Ishikawa (cell line): ENCODE data around the gene ANKMY1.

ENCODE experiments used
- CEBPB ChIP-seq: IDR thresholded peaks from 2 replicates; pipeline ENCODE4 v1.6.1; 2012
- CREB1 ChIP-seq: IDR thresholded peaks from 2 replicates; pipeline ENCODE4 v1.6.1; 2012; ENCODE audit warnings: low read depth
- EGR1 ChIP-seq: IDR thresholded peaks from 2 replicates; pipeline ENCODE4 v1.6.1; 2012
- EP300 ChIP-seq: IDR thresholded peaks from 2 replicates; pipeline ENCODE4 v1.6.1; 2012; ENCODE audit warnings: borderline replicate concordance
- FOXM1 ChIP-seq: IDR thresholded peaks from 2 replicates; pipeline ENCODE4 v1.6.1; 2012; ENCODE audit warnings: low read depth, borderline replicate concordance
- NFIC ChIP-seq: IDR thresholded peaks from 2 replicates; pipeline ENCODE4 v1.6.1; 2012
- RAD21 ChIP-seq: IDR thresholded peaks from 2 replicates; pipeline ENCODE4 v1.6.1; 2012; ENCODE audit warnings: low read depth
- REST ChIP-seq: IDR thresholded peaks from 2 replicates; pipeline ENCODE4 v1.6.1; 2012; ENCODE audit warnings: low read depth, mild to moderate bottlenecking
- TAF1 ChIP-seq: IDR thresholded peaks from 2 replicates; pipeline ENCODE4 v1.6.1; 2012; ENCODE audit warnings: low read depth, mild to moderate bottlenecking
- TCF12 ChIP-seq: IDR thresholded peaks from 2 replicates; pipeline ENCODE4 v1.6.1; 2012; ENCODE audit warnings: low read depth
- TEAD4 ChIP-seq: IDR thresholded peaks from 2 replicates; pipeline ENCODE4 v1.6.1; 2012
- USF1 ChIP-seq: IDR thresholded peaks from 2 replicates; pipeline ENCODE4 v1.6.1; 2012
- YY1 ChIP-seq: IDR thresholded peaks from 2 replicates; pipeline ENCODE4 v1.6.1; 2012; ENCODE audit warnings: low read depth
- ZBTB7A ChIP-seq: IDR thresholded peaks from 2 replicates; pipeline ENCODE4 v1.6.1; 2012; ENCODE audit warnings: low read depth
- TF ChIP-seq, protein P1 (sequence below): IDR thresholded peaks from 2 replicates; pipeline ENCODE4 v1.6.1; 2012

Gene ANKMY1

GRCh38 chr2:240586919-240587800 is 29.4 kb upstream of the ANKMY1 start:
- TF ChIP-seq YY1 (no peak), USF1 (peak; percentile 55; the same call in 1 of the 2 replicates)
- TF ChIP-seq, protein P1, sequence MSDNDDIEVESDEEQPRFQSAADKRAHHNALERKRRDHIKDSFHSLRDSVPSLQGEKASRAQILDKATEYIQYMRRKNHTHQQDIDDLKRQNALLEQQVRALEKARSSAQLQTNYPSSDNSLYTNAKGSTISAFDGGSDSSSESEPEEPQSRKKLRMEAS: peak; percentile 44; the same call in 1 of the 2 replicates

- TF ChIP-seq RAD21: no peak
- peak; percentile 23; the same call in 1 of the 2 replicates for TF ChIP-seq ZBTB7A
- TF ChIP-seq EGR1: 0 out of 2 replicates have a peak, but pooled peaks have one; percentile 40
- no peak for TF ChIP-seq FOXM1
- no peak; the same call in 1 of the 2 replicates for TF ChIP-seq NFIC
- TF ChIP-seq TAF1: peak; percentile 87
- TF ChIP-seq CEBPB: no peak
- TF ChIP-seq USF1: peak; percentile 96
- TF ChIP-seq TEAD4: 0 out of 2 replicates have a peak, but pooled peaks have one; percentile 7
- peak; percentile 74 for TF ChIP-seq TCF12
- TF ChIP-seq REST: 0 out of 2 replicates have a peak, but pooled peaks have one; percentile 6
- 0 out of 2 replicates have a peak, but pooled peaks have one; percentile 9 for TF ChIP-seq EP300
- peak; percentile 74 for TF ChIP-seq YY1
- TF ChIP-seq CREB1: peak; percentile 71; the same call in 1 of the 2 replicates
- TF ChIP-seq, protein P1: peak; percentile 76
Measured at GRCh38 chr2:240586198-240586918, 28.6 kb upstream of the ANKMY1 start, which contains the start of gene CAPN10. TSS of gene CAPN10 (plus strand) at chr2:240586734. CDS start at chr2:240586912, 178 bp downstream.

- no peak for TF ChIP-seq CEBPB
- no peak for TF ChIP-seq REST
- no peak for TF ChIP-seq CREB1
- no peak for TF ChIP-seq RAD21
- no peak for TF ChIP-seq FOXM1
- TF ChIP-seq USF1: no peak
- TF ChIP-seq YY1: no peak
- no peak for TF ChIP-seq EGR1
Measured at GRCh38 chr2:240585681-240586197, 28.0 kb upstream of the ANKMY1 start.

GRCh38 chr2:240585101-240585500 is 27.3 kb upstream of the ANKMY1 start:
- TF ChIP-seq TCF12: no peak
- no peak for TF ChIP-seq CEBPB

- no peak for TF ChIP-seq TEAD4
- no peak for TF ChIP-seq YY1
- no peak for TF ChIP-seq FOXM1
- no peak for TF ChIP-seq RAD21
- no peak for TF ChIP-seq EP300
- TF ChIP-seq CEBPB: no peak
- no peak for TF ChIP-seq CREB1
- TF ChIP-seq REST: no peak
- no peak for TF ChIP-seq USF1
- TF ChIP-seq, protein P1: no peak
- TF ChIP-seq TAF1: no peak
- TF ChIP-seq NFIC: no peak
- no peak for TF ChIP-seq ZBTB7A
- TF ChIP-seq EGR1: no peak
- no peak for TF ChIP-seq TCF12
Measured at GRCh38 chr2:240584486-240585031, 26.8 kb upstream of the ANKMY1 start.
